Mesenchymal stem cell (in vitro differentiated cells and primary cell): ENCODE results near the gene HLTF.

Experiments used
- DNase-seq: peaks from one replicate; pipeline ENCODE4 v3.0.0-alpha.2; 2013
- H2AFZ ChIP-seq: one replicate; pipeline ENCODE4 v1.6.1; 2013; ENCODE audit warnings: low read depth, mild to moderate bottlenecking, control low read depth, inconsistent platforms, low read length, moderate library complexity
- H2AK5ac ChIP-seq: 2 replicates; pipeline ENCODE4 v1.6.1; 2013; ENCODE audit warnings: low read length, moderate library complexity, mild to moderate bottlenecking, inconsistent platforms; ENCODE audit not compliant: severe bottlenecking
- H2BK120ac ChIP-seq: one replicate; pipeline ENCODE4 v1.6.1; 2013; ENCODE audit warnings: low read depth, mild to moderate bottlenecking, inconsistent platforms, low read length, moderate library complexity
- H2BK12ac ChIP-seq, 2 experiments: one replicate each; pipeline ENCODE4 v1.6.1; 2013; ENCODE audit warnings: inconsistent platforms in 2 of 2, low read length in 2 of 2, mild to moderate bottlenecking in 2 of 2, moderate library complexity in 2 of 2, control low read depth in 1 of 2
- H2BK15ac ChIP-seq: one replicate; pipeline ENCODE4 v1.6.1; 2013; ENCODE audit warnings: mild to moderate bottlenecking, low read depth, inconsistent platforms; ENCODE audit not compliant: poor library complexity, severe bottlenecking
- H2BK5ac ChIP-seq: 2 replicates; pipeline ENCODE4 v1.6.1; 2013; ENCODE audit warnings: low read depth, mild to moderate bottlenecking, low read length, control low read depth, inconsistent platforms; ENCODE audit not compliant: poor library complexity, severe bottlenecking
- H3K14ac ChIP-seq, 2 experiments: one replicate each; pipeline ENCODE4 v1.6.1; 2013; ENCODE audit warnings: inconsistent platforms in 2 of 2, low read length in 2 of 2, control low read depth in 1 of 2, mild to moderate bottlenecking in 1 of 2, moderate library complexity in 1 of 2
- H3K18ac ChIP-seq, 2 experiments: one replicate each; pipeline ENCODE4 v1.6.1; 2013; ENCODE audit warnings: inconsistent platforms in 2 of 2, low read length in 2 of 2, control low read depth in 1 of 2, low read depth in 1 of 2, mild to moderate bottlenecking in 1 of 2
- H3K23ac ChIP-seq, 2 experiments: one replicate each; pipeline ENCODE4 v1.6.1; 2013; ENCODE audit warnings: inconsistent platforms in 2 of 2, low read length in 2 of 2, mild to moderate bottlenecking in 2 of 2, moderate library complexity in 2 of 2, control low read depth in 1 of 2
- H3K27ac ChIP-seq: 2 replicates; pipeline ENCODE4 v1.5.1; 2013; ENCODE audit warnings: mild to moderate bottlenecking, moderate library complexity, low read length, control low read depth, inconsistent platforms; ENCODE audit not compliant: poor library complexity, severe bottlenecking
- H3K27me3 ChIP-seq, 2 experiments: 2 replicates each; pipeline versions ENCODE4 v1.6.1 to v1.7.0; 2013; ENCODE audit warnings: low read length in 2 of 2, mild to moderate bottlenecking in 2 of 2, moderate library complexity in 2 of 2, control low read depth in 1 of 2, inconsistent platforms in 1 of 2; ENCODE audit not compliant: control insufficient read depth in 1 of 2, insufficient read depth in 1 of 2
- H3K36me3 ChIP-seq, 2 experiments: 2 replicates each; pipeline versions ENCODE4 v1.6.1 to v1.7.0; 2013; ENCODE audit warnings: low read length in 2 of 2, control low read depth in 1 of 2, inconsistent platforms in 1 of 2, low read depth in 1 of 2, mild to moderate bottlenecking in 1 of 2; ENCODE audit not compliant: insufficient read depth in 2 of 2, control insufficient read depth in 1 of 2
- H3K4ac ChIP-seq, 2 experiments: one replicate each; pipeline ENCODE4 v1.6.1; 2013; ENCODE audit warnings: inconsistent platforms in 2 of 2, low read length in 2 of 2, mild to moderate bottlenecking in 2 of 2, moderate library complexity in 2 of 2, control low read depth in 1 of 2, low read depth in 1 of 2
- H3K4me1 ChIP-seq: 2 replicates; pipeline ENCODE4 v1.6.1; 2013; ENCODE audit warnings: low read depth, low read length, control low read depth; ENCODE audit not compliant: control insufficient read depth, insufficient read depth
- H3K4me2 ChIP-seq: 2 replicates; pipeline ENCODE4 v1.6.1; 2013; ENCODE audit warnings: low read length, mild to moderate bottlenecking, inconsistent platforms; ENCODE audit not compliant: poor library complexity, severe bottlenecking
- H3K4me3 ChIP-seq, 2 experiments: 2 replicates each; pipeline versions ENCODE4 v1.5.1 to v1.7.0; 2013; ENCODE audit warnings: low read length in 2 of 2, mild to moderate bottlenecking in 2 of 2, control low read depth in 1 of 2, low read depth in 1 of 2; ENCODE audit not compliant: insufficient read depth in 1 of 2
- H3K79me1 ChIP-seq: replicated peaks from 2 replicates; pipeline ENCODE4 v1.6.1; 2013; ENCODE audit warnings: mild to moderate bottlenecking, control low read depth, low read length, inconsistent platforms; ENCODE audit not compliant: poor library complexity, severe bottlenecking
- H3K9ac ChIP-seq: 2 replicates; pipeline ENCODE4 v1.7.0; 2013; ENCODE audit warnings: mild to moderate bottlenecking, low read length, moderate library complexity
- H3K9me3 ChIP-seq: 2 replicates; pipeline ENCODE4 v1.7.0; 2013; ENCODE audit warnings: mild to moderate bottlenecking, low read length; ENCODE audit not compliant: control insufficient read depth
- H4K8ac ChIP-seq: one replicate; pipeline ENCODE4 v1.6.1; 2013; ENCODE audit warnings: inconsistent platforms, mild to moderate bottlenecking, low read length, moderate library complexity
- H4K91ac ChIP-seq: one replicate; pipeline ENCODE4 v1.6.1; 2013; ENCODE audit warnings: mild to moderate bottlenecking, low read length, inconsistent platforms
- WGBS: methylation state at CpG from one replicate; pipeline ENCODE4 v1.1.7; 2013; ENCODE audit warnings: mixed read lengths; 5-methylcytosine and 5-hydroxymethylcytosine counted together

The HLTF gene

GRCh38 chr3:149018247-149018646, 68.1 kb downstream of the HLTF start:
- Histone ChIP-seq H2BK120ac (no peak overlapping the region), H4K8ac (no peak overlapping the region), H3K9me3 (no peaks in the 10 kb centered on the region), H2BK5ac (no peak overlapping the region), H3K9ac (peak overlapping the region; percentile 10), H3K36me3 (peaks cover 8 to 44% of the 10 kb centered on the region in 2 experiments), H2BK12ac (no peak overlapping the region), H3K4me1 (peaks cover 9% of the 10 kb centered on the region), H3K27me3 (no peaks in the 10 kb centered on the region), H3K4ac (no peak overlapping the region), H3K27ac (no peak overlapping the region), H2BK15ac (no peak overlapping the region), H2AK5ac (no peak overlapping the region), H3K18ac (no peak overlapping the region), H2AFZ (no peak overlapping the region), H3K4me3 (no peak overlapping the region), H3K14ac (no peak overlapping the region), H3K4me2 (no peak overlapping the region), H3K79me1 (peaks cover 23% of the 10 kb centered on the region), H3K23ac (no peak overlapping the region), H4K91ac (no peak overlapping the region)
- peak; percentile 16 for DNase-seq
- 53% methylated on average over 1 of the region's 1 CpG for WGBS

DNA sequence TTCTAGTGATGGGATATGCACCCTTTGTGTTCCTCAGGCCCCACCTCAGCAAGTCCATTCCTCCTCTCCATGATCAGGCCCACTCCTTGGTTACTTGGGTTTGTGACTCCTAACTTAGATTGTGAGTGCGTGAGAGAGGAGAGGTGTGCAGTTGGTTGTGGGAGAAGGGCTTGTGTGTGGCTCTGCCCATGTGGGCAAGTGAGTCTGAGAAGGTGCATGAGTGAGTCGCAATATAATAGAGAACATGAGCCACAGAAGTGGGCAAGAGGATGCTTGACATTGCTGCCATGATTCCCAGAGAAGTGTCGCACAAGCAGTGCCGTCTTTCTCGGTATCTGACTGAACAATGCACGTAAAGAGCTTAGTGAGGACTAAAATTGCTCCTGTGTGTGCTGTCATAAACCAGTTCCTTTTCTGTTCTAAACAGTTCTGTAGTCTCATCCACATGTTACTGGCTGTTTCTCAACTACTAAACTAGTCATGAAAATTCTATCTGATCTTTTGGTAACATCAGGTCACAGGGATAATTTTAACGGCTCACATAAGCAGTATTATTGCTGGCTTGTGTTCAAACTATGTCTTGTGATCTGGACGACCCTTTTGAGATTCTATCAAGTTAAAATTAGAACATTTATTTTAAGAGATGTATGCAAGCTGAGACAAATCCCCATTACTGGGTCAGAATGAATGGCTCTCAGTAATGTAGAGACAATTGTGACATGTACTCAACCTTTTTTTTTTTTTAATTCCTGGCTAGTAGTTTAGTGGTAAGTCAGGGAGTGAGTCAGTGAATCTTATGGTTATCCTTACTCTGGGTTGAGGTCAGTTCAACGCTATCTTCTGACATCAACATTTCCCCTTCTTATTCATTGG, 69.4 kb downstream of the HLTF start:
- no peak overlapping the region for H2BK15ac ChIP-seq
- peak overlapping the region in 1 of 2 experiments; percentile 20 for H3K4me3 ChIP-seq
- peaks cover 25% of the 10 kb centered on the region for H3K79me1 ChIP-seq
- no peak overlapping the region for H2AK5ac ChIP-seq
- no peak overlapping the region for H3K23ac ChIP-seq
- peaks cover 9% of the 10 kb centered on the region for H3K4me1 ChIP-seq
- peak overlapping the region; percentile 22 for H3K27ac ChIP-seq
- H4K8ac ChIP-seq: no peak overlapping the region
- no peak overlapping the region for H2BK5ac ChIP-seq
- no peaks in the 10 kb centered on the region for H3K27me3 ChIP-seq
- no peak overlapping the region for H4K91ac ChIP-seq
- no peak overlapping the region for H3K14ac ChIP-seq
- no peak overlapping the region for H2BK120ac ChIP-seq
- H3K9me3 ChIP-seq: no peaks in the 10 kb centered on the region
- 97% methylated on average over 6 of the region's 9 CpGs for WGBS
- H3K18ac ChIP-seq: peak overlapping the region in 1 of 2 experiments; percentile 42
- peak overlapping the region in 1 of 2 experiments; percentile 9 for H2BK12ac ChIP-seq
- no peak overlapping the region for H3K4ac ChIP-seq
- DNase-seq: peak; percentile 95
- no peak overlapping the region for H2AFZ ChIP-seq
- peaks cover 8 to 46% of the 10 kb centered on the region in 2 experiments for H3K36me3 ChIP-seq
- peak overlapping the region; percentile 63 for H3K9ac ChIP-seq
- no peak overlapping the region for H3K4me2 ChIP-seq

- Histone ChIP-seq H2BK5ac (no peak overlapping the region), H2AFZ (no peak overlapping the region), H3K4ac (no peak overlapping the region), H3K9ac (peak overlapping the region; percentile 63), H3K4me1 (peaks cover 9% of the 10 kb centered on the region), H3K4me3 (no peak overlapping the region), H2AK5ac (no peak overlapping the region), H4K91ac (no peak overlapping the region), H2BK15ac (no peak overlapping the region), H3K23ac (no peak overlapping the region), H2BK12ac (peak overlapping the region in 1 of 2 experiments; percentile 9), H3K27me3 (no peaks in the 10 kb centered on the region), H3K79me1 (peaks cover 27% of the 10 kb centered on the region), H4K8ac (no peak overlapping the region), H3K4me2 (no peak overlapping the region), H3K9me3 (no peaks in the 10 kb centered on the region), H2BK120ac (no peak overlapping the region), H3K14ac (no peak overlapping the region), H3K27ac (no peak overlapping the region), H3K36me3 (peaks cover 10 to 46% of the 10 kb centered on the region in 2 experiments), H3K18ac (no peak overlapping the region)
- no peak for DNase-seq
- 87% methylated on average over 1 of the region's 2 CpGs for WGBS
Observed at GRCh38 chr3:149016242-149016641, 70.1 kb downstream of the HLTF start.

- no peak overlapping the region for H4K8ac ChIP-seq
- no peak overlapping the region for H3K4ac ChIP-seq
- no peaks in the 10 kb centered on the region for H3K27me3 ChIP-seq
- H3K14ac ChIP-seq: no peak overlapping the region
- peaks cover 6% of the 10 kb centered on the region for H3K4me1 ChIP-seq
- no peak overlapping the region for H3K18ac ChIP-seq
- no peaks in the 10 kb centered on the region for H3K9me3 ChIP-seq
- no peak overlapping the region for H3K4me2 ChIP-seq
- WGBS: 93% methylated on average over 3 of the region's 3 CpGs
- peak overlapping the region in 1 of 2 experiments; percentile 56 for H2BK12ac ChIP-seq
- H3K79me1 ChIP-seq: peaks cover 24% of the 10 kb centered on the region
- no peak overlapping the region for H2BK120ac ChIP-seq
- no peak overlapping the region for H2BK15ac ChIP-seq
- no peak overlapping the region for H2AFZ ChIP-seq
- H2BK5ac ChIP-seq: no peak overlapping the region
- peak overlapping the region; percentile 12 for H3K9ac ChIP-seq
- no peak overlapping the region for H3K23ac ChIP-seq
- peak overlapping the region; percentile 40 for H4K91ac ChIP-seq
- H3K4me3 ChIP-seq: no peak overlapping the region
- DNase-seq: no peak
- H2AK5ac ChIP-seq: peak overlapping the region; percentile 55
- H3K27ac ChIP-seq: no peak overlapping the region
- H3K36me3 ChIP-seq: peaks cover 13 to 48% of the 10 kb centered on the region in 2 experiments
Observed at GRCh38 chr3:149015393-149015792, 70.9 kb downstream of the HLTF start.
